HCT116 (cell line): ENCODE data around the gene CWC27. TPM values are rescaled to one million over a fixed set of nuclear protein-coding genes. Genes with fewer than 3 reads are reported as not detected.

Source experiments
- ATAC-seq: fragments of 200-7000 bp; cut with Tn5 transposase; 2 replicates; pipeline ENCODE4 v1.9.1; 2020; ENCODE audit warnings: mild to moderate bottlenecking, moderate library complexity
- BruUV-seq: library from RNA; stranded (reverse); fragments of 400-500 nt; replicated peaks from 2 replicates; lab custom pipeline; 2021; lab: Mats Ljungman, UMichigan
- CTCF ChIA-PET: fragments of 300-600 bp; sonication (Branson Sonifier 250); formaldehyde crosslinking; loops from one replicate; lab custom pipeline; 2021; ENCODE audit warnings: antibody characterized with exemption; lab: Charles Lee
- POLR2A ChIA-PET: fragments of 300-600, 350-600 bp; sonication (Branson Sonifier 250); formaldehyde crosslinking; loops from one replicate; lab custom pipeline; 2021; ENCODE audit warnings: antibody characterized with exemption; lab: Charles Lee
- RAD21 ChIA-PET, 2 experiments: fragments of 300-600 bp; sonication (Branson Sonifier 250); formaldehyde crosslinking; loops; one replicate each; lab custom pipeline; 2023; ENCODE audit warnings: low total read pairs in 2 of 2; ENCODE audit not compliant: uncharacterized antibody in 2 of 2, unreplicated experiment in 2 of 2, low non-redundant PET in 1 of 2; lab: Charles Lee
- DNase-seq: peaks from one replicate; pipeline ENCODE4 v3.0.0-alpha.2; 2010; ENCODE audit warnings: low read depth, low spot score
- H2AFZ ChIP-seq: fragments of 200-600 bp; shearing (Covaris generic), sonication (generic); 2 replicates; pipeline ENCODE4 v1.6.1; 2017; ENCODE audit warnings: low read depth, mixed run types, mixed read lengths, antibody characterized with exemption, low read length; ENCODE audit not compliant: poor library complexity, severe bottlenecking
- H3K27ac ChIP-seq: 2 replicates; pipeline ENCODE4 v1.5.1; 2012; ENCODE audit warnings: low read depth, low read length
- H3K27me3 ChIP-seq: fragments of 200-600 bp; sonication (generic); 2 replicates; pipeline ENCODE4 v1.6.1; 2016; ENCODE audit warnings: mixed run types, low read length, mixed read lengths; ENCODE audit not compliant: insufficient read depth
- H3K36me3 ChIP-seq, 2 experiments: fragments of 200-500 bp in 1 of 2; fragments of 200-600 bp in 1 of 2; sonication (Bioruptor generic) in 1 of 2; sonication (generic) in 1 of 2; 2 replicates each; pipeline versions ENCODE4 v1.5.1 to v1.6.1; 2014 to 2016; ENCODE audit warnings: low read length in 2 of 2, inconsistent platforms in 1 of 2, mixed read lengths in 1 of 2, mixed run types in 1 of 2; ENCODE audit not compliant: insufficient read depth in 2 of 2, control insufficient read depth in 1 of 2
- H3K4me1 ChIP-seq, 2 experiments: fragments of 200-600 bp in 1 of 2; sonication (generic) in 1 of 2; 2 replicates each; pipeline versions ENCODE4 v1.5.1 to v1.6.1; 2012 to 2017; ENCODE audit warnings: low read length in 2 of 2, inconsistent platforms in 1 of 2, mild to moderate bottlenecking in 1 of 2, mixed read lengths in 1 of 2, mixed run types in 1 of 2, moderate library complexity in 1 of 2; ENCODE audit not compliant: insufficient read depth in 2 of 2, control insufficient read depth in 1 of 2
- H3K4me2 ChIP-seq: fragments of 200-600 bp; sonication (generic); 2 replicates; pipeline ENCODE4 v1.6.1; 2017; ENCODE audit warnings: mixed run types, low read length, mixed read lengths
- H3K4me3 ChIP-seq, 2 experiments: fragments of 200-600 bp in 1 of 2; sonication (generic) in 1 of 2; replicated peaks in 1 of 2; 2 replicates each; pipeline ENCODE4 v1.5.1; 2011 to 2016; ENCODE audit warnings: low read length in 2 of 2, control low read depth in 1 of 2, low read depth in 1 of 2, mild to moderate bottlenecking in 1 of 2, mixed read lengths in 1 of 2, mixed run types in 1 of 2
- H3K79me2 ChIP-seq: fragments of 200-600 bp; sonication (generic); 2 replicates; pipeline ENCODE4 v1.6.1; 2017; ENCODE audit warnings: mild to moderate bottlenecking, mixed run types, low read length, moderate library complexity, mixed read lengths; ENCODE audit not compliant: insufficient read depth
- H3K9ac ChIP-seq: fragments of 200-600 bp; sonication (generic); 2 replicates; pipeline ENCODE4 v1.6.1; 2016; ENCODE audit warnings: low read length, mixed read lengths
- H3K9me2 ChIP-seq: fragments of 200-600 bp; sonication (generic), shearing (Covaris generic); 2 replicates; pipeline ENCODE4 v1.6.1; 2017; ENCODE audit warnings: mixed run types, mild to moderate bottlenecking, moderate library complexity; ENCODE audit not compliant: insufficient read depth
- H3K9me3 ChIP-seq, 2 experiments: fragments of 200-500 bp in 1 of 2; fragments of 200-600 bp in 1 of 2; sonication (Bioruptor generic) in 1 of 2; sonication (generic) in 1 of 2; 2 replicates each; pipeline ENCODE4 v1.6.1; 2014 to 2017; ENCODE audit warnings: low read length in 2 of 2, mixed read lengths in 2 of 2, inconsistent platforms in 1 of 2, low read depth in 1 of 2, mild to moderate bottlenecking in 1 of 2, mixed run types in 1 of 2, moderate library complexity in 1 of 2; ENCODE audit not compliant: control insufficient read depth in 1 of 2, insufficient read depth in 1 of 2
- H4K20me1 ChIP-seq: fragments of 200-600 bp; sonication (generic), shearing (Covaris generic); 2 replicates; pipeline ENCODE4 v1.6.1; 2017; ENCODE audit warnings: mixed run types, mild to moderate bottlenecking, moderate library complexity; ENCODE audit not compliant: insufficient read depth
- CBX3 ChIP-seq: IDR thresholded peaks from 2 replicates; pipeline ENCODE4 v1.6.1; 2012; ENCODE audit warnings: low read depth
- CEBPB ChIP-seq: IDR thresholded peaks from 2 replicates; pipeline ENCODE4 v1.6.1; 2012; ENCODE audit warnings: low read depth
- EZH2 ChIP-seq: fragments of 200-600 bp; sonication (generic); IDR thresholded peaks from 2 replicates; pipeline ENCODE4 v1.6.1; 2017; ENCODE audit warnings: antibody characterized with exemption, mixed run types
- EZH2phosphoT487 ChIP-seq: fragments of 200-600 bp; IDR thresholded peaks from 2 replicates; pipeline ENCODE4 v1.6.1; 2018; ENCODE audit warnings: antibody characterized with exemption, borderline replicate concordance
- POLR2A ChIP-seq: IDR thresholded peaks from 2 replicates; pipeline ENCODE4 v1.7.0; 2011; ENCODE audit warnings: borderline replicate concordance; ENCODE audit not compliant: insufficient read depth, insufficient read length; ENCODE audit errors: extremely low read depth
- POLR2AphosphoS5 ChIP-seq: IDR thresholded peaks from 2 replicates; pipeline ENCODE4 v1.6.1; 2011; ENCODE audit warnings: mild to moderate bottlenecking, low read depth, low read length, moderate library complexity
- SIN3A ChIP-seq: IDR thresholded peaks from 2 replicates; pipeline ENCODE4 v1.6.1; 2012; ENCODE audit warnings: low read depth
- SP1 ChIP-seq: IDR thresholded peaks from 2 replicates; pipeline ENCODE4 v1.6.1; 2012; ENCODE audit warnings: low read depth
- SRF ChIP-seq: IDR thresholded peaks from 2 replicates; pipeline ENCODE4 v1.6.1; 2012; ENCODE audit warnings: low read depth
- TCF7L2 ChIP-seq: IDR thresholded peaks from 2 replicates; pipeline ENCODE4 v1.7.0; 2011; ENCODE audit warnings: borderline replicate concordance, inconsistent platforms; ENCODE audit not compliant: insufficient read depth, insufficient read length; ENCODE audit errors: extremely low read depth
- YY1 ChIP-seq: IDR thresholded peaks from 2 replicates; pipeline ENCODE4 v1.6.1; 2011; ENCODE audit warnings: low read length, low read depth, moderate library complexity, mild to moderate bottlenecking; ENCODE audit not compliant: insufficient replicate concordance; ENCODE audit errors: extremely low read depth
- ZNF274 ChIP-seq: fragments of 200-500 bp; sonication (Bioruptor generic); IDR thresholded peaks from 2 replicates; pipeline ENCODE4 v1.6.1; 2014; ENCODE audit warnings: mild to moderate bottlenecking, low read depth, low read length, inconsistent platforms
- intact Hi-C: fragments of 100-400 bp; cut with micrococcal nuclease; formaldehyde crosslinking; loops from 2 replicates; pipeline ENCODE4 v1.10.0; 2022
- total RNA-seq: library from RNA; stranded (reverse); gene quantifications from one replicate; pipeline ENCODE4 v1.2.1, GENCODE V29; 2021; ENCODE audit not compliant: unreplicated experiment
- TF ChIP-seq, protein P1 (sequence below): IDR thresholded peaks from 2 replicates; pipeline ENCODE4 v1.6.1; 2011; ENCODE audit warnings: mild to moderate bottlenecking, low read length, moderate library complexity; ENCODE audit not compliant: insufficient replicate concordance; ENCODE audit errors: extremely low read depth

CWC27 gene
- total RNA-seq, 1 experiment from 2014 or later: 29.1 TPM

DNA sequence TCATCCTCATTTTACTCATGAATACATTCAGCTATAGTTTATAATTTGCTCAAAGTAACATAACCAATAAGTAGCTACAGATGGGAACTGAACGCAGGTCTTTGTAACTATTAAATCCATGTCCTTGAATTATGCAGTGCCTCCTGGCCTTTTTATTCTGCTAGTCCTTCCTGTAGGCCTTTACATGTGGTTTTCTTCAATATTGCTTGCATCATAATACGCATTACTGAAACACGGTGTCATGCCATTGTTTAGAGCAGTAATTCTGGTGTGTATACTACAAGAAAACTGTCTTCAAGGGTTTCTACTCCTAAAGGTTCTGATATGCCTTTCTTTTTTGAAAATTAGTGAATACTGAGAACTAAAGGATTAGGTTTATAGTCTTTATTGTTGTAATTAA, 20.7 kb downstream of the CWC27 start:
- DNase-seq: no peak
- ChIA-PET CTCF (no interaction called here), POLR2A (no interaction called here), RAD21 (no interaction called here)
- no peak overlapping the region for H3K4me3 ChIP-seq
- no peaks in the 10 kb centered on the region for H3K27me3 ChIP-seq
- H2AFZ ChIP-seq: no peak overlapping the region
- H3K9ac ChIP-seq: no peak overlapping the region
- H3K4me1 ChIP-seq: 0 out of 4 replicates have a peak, but pooled peaks cover 0 to 2% of the 10 kb centered on the region in 2 experiments
- BruUV-seq: no TSS peak
- intact Hi-C loops: loop anchor here (10.0 kb wide), 1 partner anchor 645 kb away; no protein-coding TSS in a partner anchor
- H4K20me1 ChIP-seq: no peaks in the 10 kb centered on the region
- no peak for ATAC-seq
- H3K9me2 ChIP-seq: no peaks in the 10 kb centered on the region
- H3K36me3 ChIP-seq: no peaks in the 10 kb centered on the region
- TF ChIP-seq, protein P1, sequence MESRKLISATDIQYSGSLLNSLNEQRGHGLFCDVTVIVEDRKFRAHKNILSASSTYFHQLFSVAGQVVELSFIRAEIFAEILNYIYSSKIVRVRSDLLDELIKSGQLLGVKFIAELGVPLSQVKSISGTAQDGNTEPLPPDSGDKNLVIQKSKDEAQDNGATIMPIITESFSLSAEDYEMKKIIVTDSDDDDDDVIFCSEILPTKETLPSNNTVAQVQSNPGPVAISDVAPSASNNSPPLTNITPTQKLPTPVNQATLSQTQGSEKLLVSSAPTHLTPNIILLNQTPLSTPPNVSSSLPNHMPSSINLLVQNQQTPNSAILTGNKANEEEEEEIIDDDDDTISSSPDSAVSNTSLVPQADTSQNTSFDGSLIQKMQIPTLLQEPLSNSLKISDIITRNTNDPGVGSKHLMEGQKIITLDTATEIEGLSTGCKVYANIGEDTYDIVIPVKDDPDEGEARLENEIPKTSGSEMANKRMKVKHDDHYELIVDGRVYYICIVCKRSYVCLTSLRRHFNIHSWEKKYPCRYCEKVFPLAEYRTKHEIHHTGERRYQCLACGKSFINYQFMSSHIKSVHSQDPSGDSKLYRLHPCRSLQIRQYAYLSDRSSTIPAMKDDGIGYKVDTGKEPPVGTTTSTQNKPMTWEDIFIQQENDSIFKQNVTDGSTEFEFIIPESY: no peak
- peak; percentile 38 for TF ChIP-seq TCF7L2
- H3K9me3 ChIP-seq: no peaks in the 10 kb centered on the region
- H3K27ac ChIP-seq: no peak overlapping the region
- no peak overlapping the region for H3K4me2 ChIP-seq
- H3K79me2 ChIP-seq: no peaks in the 10 kb centered on the region

DNA sequence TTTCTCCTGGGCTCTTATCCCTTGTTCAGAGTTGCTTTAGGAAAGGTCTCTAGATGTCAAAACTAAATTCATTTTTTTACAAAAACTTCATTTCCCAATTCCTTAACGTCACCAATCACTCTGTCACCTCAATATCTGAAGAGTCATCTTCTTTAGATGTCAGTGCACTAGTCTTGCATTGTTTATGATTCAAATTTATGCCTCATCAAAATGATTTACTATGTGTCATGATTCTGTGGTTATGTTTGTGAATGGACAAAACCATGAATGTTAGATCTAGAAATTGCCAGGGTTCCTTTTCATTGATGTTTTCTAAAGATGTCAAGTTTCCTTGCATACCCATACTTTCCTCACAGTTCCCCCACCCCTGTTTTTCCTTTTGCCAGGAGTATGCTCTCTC, 21.5 kb downstream of the CWC27 start:
- no peaks in the 10 kb centered on the region for H3K36me3 ChIP-seq
- ChIA-PET RAD21 (no interaction called here), CTCF (no interaction called here), POLR2A (no interaction called here)
- H3K4me3 ChIP-seq: no peak overlapping the region
- H3K4me2 ChIP-seq: no peak overlapping the region
- no peak overlapping the region for H2AFZ ChIP-seq
- 0 out of 4 replicates have a peak, but pooled peaks cover 0 to 2% of the 10 kb centered on the region in 2 experiments for H3K4me1 ChIP-seq
- H4K20me1 ChIP-seq: no peaks in the 10 kb centered on the region
- H3K9ac ChIP-seq: no peak overlapping the region
- no peaks in the 10 kb centered on the region for H3K9me3 ChIP-seq
- ATAC-seq: no peak; the same call in 1 of the 2 replicates
- H3K27me3 ChIP-seq: no peaks in the 10 kb centered on the region
- intact Hi-C loops: no loop called here
- no peak overlapping the region for H3K27ac ChIP-seq
- no peak for DNase-seq
- H3K79me2 ChIP-seq: no peaks in the 10 kb centered on the region
- no peaks in the 10 kb centered on the region for H3K9me2 ChIP-seq
- no TSS peak for BruUV-seq
- no peak for TF ChIP-seq SIN3A
- no peak for TF ChIP-seq SP1
- no peak for TF ChIP-seq SRF
- no peak for TF ChIP-seq CBX3
- TF ChIP-seq, protein P1: no peak
- TF ChIP-seq ZNF274: no peak
- no peak for TF ChIP-seq POLR2AphosphoS5
- TF ChIP-seq CEBPB: no peak
- TF ChIP-seq TCF7L2: no peak
- no peak for TF ChIP-seq EZH2phosphoT487
- TF ChIP-seq YY1: no peak
- TF ChIP-seq EZH2: no peak
- no peak for TF ChIP-seq POLR2A
